OCI-LY3 (cell line): ENCODE measurements around the gene SPECC1.

ENCODE experiments used
- H2AFZ ChIP-seq: fragments of 200-600, 300-600 bp; shearing (Covaris generic); 2 replicates; pipeline ENCODE4 v1.6.0; 2014; ENCODE audit warnings: antibody characterized with exemption, low read depth, low read length
- H3K27ac ChIP-seq: fragments of 200-600, 300-600 bp; sonication (generic); 2 replicates; pipeline ENCODE4 v1.5.1; 2014; ENCODE audit warnings: mild to moderate bottlenecking, low read length, moderate library complexity, mixed read lengths
- H3K27me3 ChIP-seq: fragments of 200-600, 300-600 bp; sonication (generic); 2 replicates; pipeline ENCODE4 v1.6.1; 2014; ENCODE audit warnings: low read depth, low read length, mixed read lengths
- H3K36me3 ChIP-seq: fragments of 200-600, 300-600 bp; sonication (generic); replicated peaks from 2 replicates; pipeline ENCODE3; 2014; ENCODE audit warnings: low read depth, low read length, mixed read lengths
- H3K4me1 ChIP-seq: fragments of 300-600, 200-600 bp; sonication (generic); 2 replicates; pipeline ENCODE4 v1.6.1; 2014; ENCODE audit warnings: low read length, mixed read lengths
- H3K4me2 ChIP-seq: fragments of 200-600, 300-600 bp; sonication (generic); 2 replicates; pipeline ENCODE4 v1.6.1; 2014; ENCODE audit warnings: low read length, mixed read lengths
- H3K4me3 ChIP-seq: fragments of 300-600, 200-600 bp; sonication (generic); 2 replicates; pipeline ENCODE4 v1.5.1; 2014; ENCODE audit warnings: antibody characterized with exemption, mild to moderate bottlenecking, low read length, moderate library complexity
- H3K79me2 ChIP-seq: fragments of 300-600, 200-600 bp; shearing (Covaris generic); 2 replicates; pipeline ENCODE4 v1.6.1; 2014; ENCODE audit warnings: mild to moderate bottlenecking, low read length, mixed read lengths
- H3K9ac ChIP-seq: fragments of 300-600, 200-600 bp; shearing (Covaris generic); 2 replicates; pipeline ENCODE4 v1.6.0; 2014; ENCODE audit warnings: mild to moderate bottlenecking, low read length, moderate library complexity
- H3K9me3 ChIP-seq: fragments of 200-600, 300-600 bp; shearing (Covaris generic); 2 replicates; pipeline ENCODE4 v1.6.1; 2014; ENCODE audit warnings: low read length, mixed read lengths; ENCODE audit not compliant: insufficient read depth
- H4K20me1 ChIP-seq: fragments of 200-600, 300-600 bp; sonication (generic); 2 replicates; pipeline ENCODE4 v1.6.1; 2016; ENCODE audit warnings: low read length, mixed read lengths; ENCODE audit not compliant: insufficient read depth
- CTCF ChIP-seq: fragments of 200-600, 300-600 bp; sonication (generic); IDR thresholded peaks from 2 replicates; pipeline ENCODE4 v1.5.1; 2014; ENCODE audit warnings: antibody characterized with exemption, low read length, low read depth
- EZH2phosphoT487 ChIP-seq: fragments of 200-600 bp; shearing (Covaris generic); IDR thresholded peaks from 2 replicates; pipeline ENCODE4 v1.6.1; 2018; ENCODE audit warnings: antibody characterized with exemption, mixed run types, low read depth

Gene SPECC1

GRCh38 chr17:20092261-20092867 lies 83.2 kb downstream of the SPECC1 start:
- H3K27ac ChIP-seq = no peak overlapping the region
- H3K79me2 ChIP-seq = no peaks in the 10 kb centered on the region
- H3K36me3 ChIP-seq = no peaks in the 10 kb centered on the region
- no peaks in the 10 kb centered on the region for H3K9me3 ChIP-seq
- H2AFZ ChIP-seq = no peak overlapping the region
- no peak overlapping the region for H3K4me3 ChIP-seq
- no peaks in the 10 kb centered on the region for H3K27me3 ChIP-seq
- TF ChIP-seq EZH2phosphoT487 (no peak), CTCF (no peak)
- H3K4me1 ChIP-seq = no peaks in the 10 kb centered on the region
- no peak overlapping the region for H3K4me2 ChIP-seq
- H4K20me1 ChIP-seq = no peaks in the 10 kb centered on the region
- no peak overlapping the region for H3K9ac ChIP-seq

- Histone ChIP-seq H3K36me3 (no peaks in the 10 kb centered on the region), H3K4me1 (no peaks in the 10 kb centered on the region), H3K27me3 (no peaks in the 10 kb centered on the region), H2AFZ (no peak overlapping the region), H3K9ac (no peak overlapping the region), H3K4me3 (no peak overlapping the region), H3K9me3 (no peaks in the 10 kb centered on the region), H3K79me2 (no peaks in the 10 kb centered on the region), H3K27ac (no peak overlapping the region), H4K20me1 (no peaks in the 10 kb centered on the region), H3K4me2 (no peak overlapping the region)
- TF ChIP-seq CTCF = no peak
- no peak for TF ChIP-seq EZH2phosphoT487
Observed at GRCh38 chr17:20092973-20093626, 83.9 kb downstream of the SPECC1 start.

GRCh38 chr17:20094777-20095176 lies 85.6 kb downstream of the SPECC1 start:
- H3K9me3 ChIP-seq = no peaks in the 10 kb centered on the region
- H3K4me1 ChIP-seq = no peaks in the 10 kb centered on the region
- H3K36me3 ChIP-seq = no peaks in the 10 kb centered on the region
- no peak overlapping the region for H3K4me3 ChIP-seq
- no peak overlapping the region for H3K4me2 ChIP-seq
- H3K27me3 ChIP-seq = no peaks in the 10 kb centered on the region
- H2AFZ ChIP-seq = no peak overlapping the region
- TF ChIP-seq EZH2phosphoT487 (no peak), CTCF (no peak)
- no peak overlapping the region for H3K9ac ChIP-seq
- no peaks in the 10 kb centered on the region for H3K79me2 ChIP-seq
- no peak overlapping the region for H3K27ac ChIP-seq
- no peaks in the 10 kb centered on the region for H4K20me1 ChIP-seq

- Histone ChIP-seq H3K27ac (no peak overlapping the region), H3K79me2 (no peaks in the 10 kb centered on the region), H3K27me3 (no peaks in the 10 kb centered on the region), H3K9ac (no peak overlapping the region), H3K4me1 (peaks cover 4% of the 10 kb centered on the region; the same call in 1 of the 2 replicates), H3K36me3 (no peaks in the 10 kb centered on the region), H3K4me3 (no peak overlapping the region), H3K4me2 (no peak overlapping the region), H4K20me1 (no peaks in the 10 kb centered on the region), H3K9me3 (no peaks in the 10 kb centered on the region), H2AFZ (no peak overlapping the region)
- no peak for TF ChIP-seq EZH2phosphoT487
- TF ChIP-seq CTCF = no peak
Observed at GRCh38 chr17:20095336-20096080, 86.3 kb downstream of the SPECC1 start.
